Stimulated activated naive CD8-positive, alpha-beta T cell treated with anti-CD3 and anti-CD28 coated beads, Interleukin-15, amount 100 ng/mL, for 72 hours (primary cell): ENCODE data around the gene VSIG10L.

ENCODE experiments used
- ATAC-seq: fragments of 150-1000 bp; cut with Tn5 transposase; 2 replicates; pipeline ENCODE4 v1.10.0; 2021; ENCODE audit warnings: mild to moderate bottlenecking, moderate library complexity
- DNase-seq, 2 donors: peaks; one replicate each; pipeline ENCODE4 v3.0.0; 2021 to 2022
- H3K27ac Mint-ChIP-seq, 2 donors: one replicate each; pipeline ENCODE4 v1.8.0; 2022; ENCODE audit warnings: mild to moderate bottlenecking in 2 of 2, mixed read lengths in 2 of 2, moderate library complexity in 2 of 2
- H3K27me3 Mint-ChIP-seq: one replicate; pipeline ENCODE4 v1.8.0; 2022; ENCODE audit warnings: mixed read lengths
- H3K4me1 Mint-ChIP-seq: one replicate; pipeline ENCODE4 v1.8.0; 2022; ENCODE audit warnings: mild to moderate bottlenecking, mixed read lengths
- H3K4me3 Mint-ChIP-seq, 2 donors: one replicate each; pipeline ENCODE4 v1.8.0; 2022; ENCODE audit warnings: mild to moderate bottlenecking in 2 of 2, mixed read lengths in 2 of 2, moderate library complexity in 1 of 2
- H3K9me3 Mint-ChIP-seq, 2 donors: one replicate each; pipeline ENCODE4 v1.8.0; 2022; ENCODE audit warnings: mixed read lengths in 2 of 2

Gene VSIG10L

GRCh38 chr19:51352783-51353360, 10.9 kb upstream of the VSIG10L start:
- no peak for ATAC-seq
- no peak overlapping the region for H3K27ac Mint-ChIP-seq
- no peaks in the 10 kb centered on the region for H3K27me3 Mint-ChIP-seq

DNA sequence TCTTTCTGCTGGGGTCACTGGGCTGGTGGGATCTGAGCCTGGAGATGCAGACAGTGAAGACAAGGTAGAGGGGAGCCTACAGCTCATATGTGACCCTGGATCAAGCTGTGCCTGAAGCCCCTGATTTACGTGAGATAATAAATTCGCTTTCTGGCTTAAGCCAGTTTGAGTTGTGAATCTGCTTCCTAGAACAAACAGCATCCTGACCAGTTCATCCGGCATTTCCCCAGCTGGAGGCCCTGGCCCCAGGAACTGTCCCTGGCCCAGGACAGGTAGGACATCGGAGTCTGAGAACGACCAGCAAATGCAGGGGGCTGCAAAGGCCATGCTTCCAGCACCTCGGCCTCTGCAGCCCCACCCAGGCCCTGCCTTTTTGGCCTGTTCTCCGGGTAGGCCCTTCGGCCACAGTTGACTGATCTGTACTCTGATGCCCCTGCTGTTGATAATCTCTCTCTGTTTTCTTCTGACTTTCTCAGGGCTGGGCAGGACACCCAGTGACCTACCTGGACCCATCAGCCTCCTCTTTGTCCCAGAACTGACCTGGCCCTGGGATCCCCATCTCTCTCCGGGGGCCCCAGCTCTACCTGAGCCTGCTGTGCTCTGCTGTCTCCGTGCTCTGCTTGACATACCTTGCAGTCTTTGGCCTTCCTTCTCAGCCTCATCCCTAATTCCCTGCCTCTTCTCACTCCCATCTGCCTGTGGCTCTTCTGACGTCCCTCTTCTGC, 9.5 kb upstream of the VSIG10L start:
- H3K27me3 Mint-ChIP-seq, result no peaks in the 10 kb centered on the region
- DNase-seq, result no peak
- no peak overlapping the region for H3K4me3 Mint-ChIP-seq
- H3K9me3 Mint-ChIP-seq, result no peaks in the 10 kb centered on the region
- peaks cover 21% of the 10 kb centered on the region for H3K4me1 Mint-ChIP-seq
- H3K27ac Mint-ChIP-seq, result no peak overlapping the region
- no peak for ATAC-seq

More at GRCh38 chr19:51352783-51353360, 10.9 kb upstream of the VSIG10L start:
- Mint-ChIP-seq H3K4me3 (no peak overlapping the region), H3K4me1 (peaks cover 27% of the 10 kb centered on the region), H3K9me3 (no peaks in the 10 kb centered on the region)
- DNase-seq, result no peak

GRCh38 chr19:51347209-51347928, 5.4 kb upstream of the VSIG10L start:
- Mint-ChIP-seq H3K27me3 (no peaks in the 10 kb centered on the region), H3K4me1 (peaks cover 8% of the 10 kb centered on the region), H3K9me3 (no peaks in the 10 kb centered on the region), H3K4me3 (no peak overlapping the region), H3K27ac (no peak overlapping the region)
- DNase-seq (no peak), ATAC-seq (no peak)

DNA sequence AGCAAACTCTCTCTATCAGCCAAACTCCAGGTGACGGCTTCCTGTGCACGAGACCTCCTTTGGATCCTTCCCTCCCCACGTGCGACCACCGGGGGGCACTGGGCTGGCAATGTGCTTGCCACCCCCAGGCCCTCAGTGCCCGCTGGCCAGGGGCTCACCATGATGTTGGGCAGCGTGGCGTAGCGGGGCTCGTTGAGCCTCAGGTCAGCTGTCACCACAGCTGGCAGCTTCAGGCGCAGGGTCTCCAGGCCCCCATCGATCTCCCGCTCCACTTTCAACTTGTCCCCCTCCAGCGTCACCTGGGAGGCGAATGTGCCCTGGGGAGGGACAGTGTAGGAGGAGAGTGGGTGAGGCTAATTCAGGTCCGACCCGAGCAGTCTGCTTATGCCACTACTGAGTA, 4.8 kb upstream of the VSIG10L start:
- ATAC-seq (no peak), DNase-seq (no peak)
- Mint-ChIP-seq H3K9me3 (no peaks in the 10 kb centered on the region), H3K27ac (no peak overlapping the region), H3K27me3 (peaks cover 4% of the 10 kb centered on the region), H3K4me1 (peaks cover 8% of the 10 kb centered on the region), H3K4me3 (no peak overlapping the region)

DNA sequence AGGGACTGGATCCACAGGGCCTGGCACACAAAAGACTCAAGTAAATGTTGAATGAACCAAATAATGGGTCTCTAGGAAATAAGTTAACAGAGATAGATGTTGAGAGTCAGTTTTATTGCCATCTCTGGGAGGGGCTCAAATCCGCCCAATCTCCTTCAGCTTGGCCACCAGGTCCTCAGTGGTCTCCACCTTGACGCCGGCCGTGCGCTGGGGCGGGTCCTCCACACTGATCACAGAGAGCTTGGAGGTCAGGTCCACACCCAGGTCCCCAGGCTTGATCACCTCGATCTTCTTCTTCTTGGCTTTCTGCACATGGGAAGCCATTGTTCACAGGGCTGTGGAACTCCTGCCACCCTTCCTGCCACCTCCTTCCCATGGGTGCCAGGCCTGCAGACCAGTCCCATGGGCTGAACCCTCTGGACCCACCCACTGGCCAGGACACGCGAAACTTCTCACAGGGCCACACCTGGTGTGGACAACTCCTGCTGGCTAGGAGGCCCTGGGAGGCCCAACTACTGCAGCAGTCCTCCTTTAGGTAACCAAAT, 3.2 kb upstream of the VSIG10L start:
- DNase-seq (no peak), ATAC-seq (no peak)
- H3K4me3 Mint-ChIP-seq, result no peak overlapping the region
- H3K27me3 Mint-ChIP-seq, result peaks cover 18% of the 10 kb centered on the region
- H3K27ac Mint-ChIP-seq, result no peak overlapping the region
- H3K4me1 Mint-ChIP-seq, result peaks cover 8% of the 10 kb centered on the region
- no peaks in the 10 kb centered on the region for H3K9me3 Mint-ChIP-seq

GRCh38 chr19:51342631-51343569, 961 bp upstream of the VSIG10L start:
- Mint-ChIP-seq H3K9me3 (no peaks in the 10 kb centered on the region), H3K4me1 (peaks cover 23% of the 10 kb centered on the region), H3K4me3 (no peak overlapping the region), H3K27me3 (peaks cover 18% of the 10 kb centered on the region), H3K27ac (peak overlapping the region in 1 of 2 donors; percentile 65)
- no peak for DNase-seq
- no peak for ATAC-seq

- no peak for DNase-seq
These were observed 873 bp downstream of the VSIG10L start for GRCh38 chr19:51341066-51341465.

GRCh38 chr19:51339687-51340656, 2.0 kb downstream of the VSIG10L start:
- Mint-ChIP-seq H3K4me1 (peaks cover 23% of the 10 kb centered on the region), H3K4me3 (peak overlapping the region; percentile 87 to 91), H3K27ac (no peak overlapping the region), H3K9me3 (no peaks in the 10 kb centered on the region), H3K27me3 (peaks cover 24% of the 10 kb centered on the region)
- peak; percentile 93 to 94 for DNase-seq
- peak; percentile 85 for ATAC-seq

More at GRCh38 chr19:51341066-51341465, 873 bp downstream of the VSIG10L start:
- Mint-ChIP-seq H3K27ac (no peak overlapping the region), H3K4me3 (peak overlapping the region; percentile 74 to 87), H3K27me3 (peaks cover 18% of the 10 kb centered on the region), H3K9me3 (no peaks in the 10 kb centered on the region), H3K4me1 (peaks cover 23% of the 10 kb centered on the region)
- no peak for ATAC-seq

DNA sequence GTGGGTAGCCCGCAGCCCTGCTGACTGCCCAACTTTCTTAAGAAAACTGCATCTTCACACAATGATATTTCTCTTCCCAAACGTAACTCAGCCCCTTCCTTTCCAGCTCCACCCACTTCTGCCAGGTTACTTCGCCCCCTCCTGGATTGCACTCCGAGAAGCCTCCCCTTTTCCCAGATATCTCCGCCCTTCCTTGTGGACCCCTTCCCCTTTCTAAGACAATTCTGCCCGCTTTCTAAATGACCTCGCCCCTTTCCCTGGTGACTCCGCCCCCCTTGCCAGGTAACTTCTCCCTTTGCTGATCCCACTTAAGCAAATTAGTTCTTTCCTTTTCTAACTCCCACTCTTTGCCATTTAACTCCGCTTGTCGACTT, 2.6 kb downstream of the VSIG10L start:
- ATAC-seq (peak; percentile 4), DNase-seq (no peak)
- Mint-ChIP-seq H3K4me1 (peaks cover 23% of the 10 kb centered on the region), H3K9me3 (no peaks in the 10 kb centered on the region), H3K27me3 (peaks cover 29% of the 10 kb centered on the region), H3K27ac (peak overlapping the region in 1 of 2 donors; percentile 15), H3K4me3 (peak overlapping the region; percentile 87 to 91)

DNA sequence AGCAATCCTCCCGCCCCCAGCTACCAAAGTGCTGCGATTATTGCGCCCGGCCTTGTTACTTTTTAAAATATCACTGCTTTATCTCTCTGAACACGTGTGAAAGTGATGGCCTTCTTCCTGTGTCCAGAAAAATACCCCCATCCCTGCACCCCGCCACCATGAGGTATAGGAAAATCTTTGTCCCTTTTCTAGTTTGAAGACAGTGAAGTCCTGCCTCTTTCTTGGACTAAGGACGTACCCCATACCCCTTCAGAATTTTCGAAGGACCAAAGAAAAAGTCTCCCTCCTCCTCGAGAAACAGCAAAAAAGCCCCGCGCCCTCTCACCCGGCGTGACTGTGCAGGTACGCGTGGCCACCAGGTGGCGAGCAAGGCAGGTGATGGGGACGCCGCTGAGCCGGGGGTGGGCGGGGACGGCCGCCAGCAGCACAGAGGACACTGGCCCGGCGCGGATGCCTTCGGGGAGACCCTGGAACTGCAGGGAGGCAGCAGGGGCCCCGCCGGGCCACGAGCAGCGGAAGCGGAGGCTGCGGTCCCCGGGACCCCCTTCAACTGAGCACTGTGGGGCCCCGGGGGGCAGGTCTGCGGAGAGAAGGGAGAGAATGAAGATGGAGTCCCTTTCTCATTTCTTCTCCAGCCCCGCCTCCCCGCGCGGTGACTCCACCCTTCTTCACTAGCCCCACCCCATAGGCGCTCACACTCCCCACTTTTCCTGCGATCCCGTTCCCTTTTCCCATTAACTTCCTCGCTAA, 3.2 kb downstream of the VSIG10L start:
- DNase-seq (peak; percentile 88 to 89), ATAC-seq (peak; percentile 82)
- Mint-ChIP-seq H3K27ac (peak overlapping the region; percentile 37 to 78), H3K4me1 (peaks cover 23% of the 10 kb centered on the region), H3K9me3 (no peaks in the 10 kb centered on the region), H3K4me3 (peak overlapping the region; percentile 87 to 91), H3K27me3 (peaks cover 29% of the 10 kb centered on the region)

DNA sequence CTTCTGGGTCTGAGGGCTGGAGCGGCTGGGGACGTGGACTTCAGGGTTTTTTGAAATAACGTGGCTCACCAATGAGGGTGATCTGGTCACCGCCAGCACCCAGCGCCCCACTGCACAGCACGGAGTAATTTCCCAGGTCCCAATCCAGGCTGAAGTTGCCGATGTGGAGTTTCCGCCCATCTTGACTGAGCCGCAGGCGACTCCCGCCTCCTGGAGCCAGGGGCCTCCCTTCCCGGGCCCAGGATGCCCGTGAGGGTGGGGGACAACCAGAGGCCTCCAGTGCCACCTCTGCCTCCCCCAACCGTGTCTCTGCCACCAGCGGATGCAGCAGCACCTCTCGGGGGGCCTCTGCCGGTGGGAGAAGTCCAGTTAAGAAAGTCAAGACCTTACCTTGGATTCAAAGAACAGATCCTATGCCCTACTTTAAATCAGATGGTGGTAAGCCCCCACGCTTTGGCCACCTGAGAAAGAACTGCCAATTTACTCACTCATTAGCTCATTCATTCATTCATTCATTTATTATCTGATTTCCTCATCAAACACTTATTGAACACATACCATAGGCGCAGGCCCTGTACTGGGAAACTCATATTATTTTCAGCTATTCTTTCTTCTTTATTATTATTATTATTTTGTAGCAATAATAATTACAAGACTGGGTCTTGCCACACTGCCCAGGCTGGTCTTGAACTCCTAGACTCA, 3.9 kb downstream of the VSIG10L start:
- peaks cover 29% of the 10 kb centered on the region for H3K27me3 Mint-ChIP-seq
- H3K4me1 Mint-ChIP-seq, result peaks cover 22% of the 10 kb centered on the region
- H3K9me3 Mint-ChIP-seq, result no peaks in the 10 kb centered on the region
- no peak overlapping the region for H3K27ac Mint-ChIP-seq
- DNase-seq (no peak), ATAC-seq (no peak)
- peak overlapping the region; percentile 87 to 91 for H3K4me3 Mint-ChIP-seq

DNA sequence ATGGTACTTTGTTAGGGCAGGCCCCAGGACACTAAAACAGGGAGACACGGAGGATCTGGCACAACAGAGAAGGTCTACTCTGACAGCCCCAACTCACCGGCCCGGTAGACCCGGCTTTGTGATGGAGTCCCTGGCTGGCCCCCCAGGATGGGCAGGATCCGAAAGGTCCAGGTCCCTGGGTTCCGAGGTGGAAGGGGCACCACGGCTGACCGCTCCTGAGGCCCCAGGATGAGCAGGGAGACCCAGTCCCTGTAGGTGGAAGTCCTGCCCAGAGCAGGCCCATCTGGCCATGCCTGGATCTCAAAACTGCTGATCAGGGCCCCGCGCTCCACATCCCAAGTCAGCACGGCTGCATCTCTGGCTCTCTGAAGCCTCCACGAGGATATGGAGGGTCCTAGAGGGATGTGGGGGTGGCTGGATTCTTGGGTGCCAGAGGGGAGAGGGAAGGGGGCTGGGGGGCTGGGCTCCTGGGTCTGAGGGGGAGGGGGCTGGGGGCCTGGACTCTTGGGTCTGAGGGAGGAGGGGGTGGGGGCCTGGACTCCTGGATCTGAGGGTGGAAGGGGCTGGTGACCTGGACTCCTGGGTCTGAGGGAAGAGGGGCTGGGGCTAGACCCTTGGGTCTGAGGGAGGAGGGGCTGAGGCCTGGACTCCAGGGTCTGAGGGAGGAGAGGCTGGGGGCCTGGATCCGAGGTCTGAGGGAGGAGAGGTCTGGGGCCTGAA, 4.6 kb downstream of the VSIG10L start:
- Mint-ChIP-seq H3K27me3 (peaks cover 29% of the 10 kb centered on the region), H3K27ac (no peak overlapping the region), H3K4me3 (no peak overlapping the region), H3K9me3 (no peaks in the 10 kb centered on the region), H3K4me1 (peaks cover 15% of the 10 kb centered on the region)
- DNase-seq, result no peak
- ATAC-seq, result no peak
